ENCODE measurements around the gene AAGAB.

DNA sequence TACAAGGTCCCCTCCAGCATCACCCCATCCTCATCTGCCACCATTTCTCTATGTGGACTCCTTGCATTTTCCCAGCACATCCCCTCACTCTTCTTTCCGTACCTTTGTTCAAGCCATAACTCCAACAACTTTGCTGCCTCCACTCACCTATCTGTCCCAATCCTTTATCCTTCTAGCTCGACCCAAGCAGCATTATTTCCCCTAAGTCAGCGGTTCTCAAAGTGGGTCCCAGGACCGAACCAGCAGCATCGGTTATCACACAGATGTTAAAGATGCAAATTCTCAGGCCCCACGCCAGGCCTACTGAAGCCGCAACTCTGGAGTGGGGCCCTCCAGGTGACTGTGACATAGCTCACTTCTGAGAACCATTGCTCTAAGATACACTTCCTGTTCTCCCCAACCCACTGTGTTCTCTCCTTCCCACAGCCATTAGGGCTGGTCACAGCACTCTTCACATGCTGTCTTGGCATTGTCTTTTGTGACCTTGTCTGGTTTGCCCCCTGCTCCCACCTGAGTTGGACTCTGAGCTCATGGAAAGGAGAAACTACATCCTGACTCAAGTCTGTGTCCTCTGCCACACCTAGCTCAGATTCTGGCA, 56.2 kb downstream of the AAGAB start:
- TF ChIP-seq POLR2A (IDR thresholded peaks at IDR 0.05; ENCODE audit: extremely low read depth, insufficient read length), result no peak
- TF ChIP-seq, protein P1, sequence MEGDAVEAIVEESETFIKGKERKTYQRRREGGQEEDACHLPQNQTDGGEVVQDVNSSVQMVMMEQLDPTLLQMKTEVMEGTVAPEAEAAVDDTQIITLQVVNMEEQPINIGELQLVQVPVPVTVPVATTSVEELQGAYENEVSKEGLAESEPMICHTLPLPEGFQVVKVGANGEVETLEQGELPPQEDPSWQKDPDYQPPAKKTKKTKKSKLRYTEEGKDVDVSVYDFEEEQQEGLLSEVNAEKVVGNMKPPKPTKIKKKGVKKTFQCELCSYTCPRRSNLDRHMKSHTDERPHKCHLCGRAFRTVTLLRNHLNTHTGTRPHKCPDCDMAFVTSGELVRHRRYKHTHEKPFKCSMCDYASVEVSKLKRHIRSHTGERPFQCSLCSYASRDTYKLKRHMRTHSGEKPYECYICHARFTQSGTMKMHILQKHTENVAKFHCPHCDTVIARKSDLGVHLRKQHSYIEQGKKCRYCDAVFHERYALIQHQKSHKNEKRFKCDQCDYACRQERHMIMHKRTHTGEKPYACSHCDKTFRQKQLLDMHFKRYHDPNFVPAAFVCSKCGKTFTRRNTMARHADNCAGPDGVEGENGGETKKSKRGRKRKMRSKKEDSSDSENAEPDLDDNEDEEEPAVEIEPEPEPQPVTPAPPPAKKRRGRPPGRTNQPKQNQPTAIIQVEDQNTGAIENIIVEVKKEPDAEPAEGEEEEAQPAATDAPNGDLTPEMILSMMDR (IDR thresholded peaks at IDR 0.05; ENCODE audit: low read depth, low read length), result no peak
- TF ChIP-seq, protein P2, sequence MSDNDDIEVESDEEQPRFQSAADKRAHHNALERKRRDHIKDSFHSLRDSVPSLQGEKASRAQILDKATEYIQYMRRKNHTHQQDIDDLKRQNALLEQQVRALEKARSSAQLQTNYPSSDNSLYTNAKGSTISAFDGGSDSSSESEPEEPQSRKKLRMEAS (IDR thresholded peaks at IDR 0.05; ENCODE audit: low read depth, low read length), result no peak
